ENCODE results near the gene LRRC4C.
"Not testable (repeated sequence)": the region's sequence is repeated elsewhere in the genome, so short reads cannot be mapped to it uniquely, and the experiment has no call there.

LRRC4C gene

DNA sequence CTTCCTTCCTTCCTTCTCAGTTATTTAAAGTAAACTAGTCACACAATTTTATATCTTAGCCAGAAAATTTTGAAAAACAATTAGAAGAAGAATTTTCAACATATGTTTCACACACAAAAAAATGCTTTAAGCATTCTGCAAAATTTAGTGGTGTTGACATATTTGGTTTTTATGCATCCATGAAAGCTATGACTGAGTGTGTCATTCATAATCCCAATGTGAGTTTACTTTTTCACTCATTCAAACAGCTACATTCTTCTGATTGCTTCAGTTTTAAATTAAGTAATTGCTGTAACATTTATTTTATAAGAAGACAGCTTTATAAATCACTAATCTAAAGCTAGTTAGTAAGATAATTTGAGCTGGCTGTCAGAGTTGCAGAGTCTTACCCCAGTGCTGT is 453.5 kb downstream of the LRRC4C start:
- DNase-seq, result no peak

- DNase-seq, result no peak
These were observed 455.8 kb downstream of the LRRC4C start for GRCh38 chr11:41003339-41004282.

DNA sequence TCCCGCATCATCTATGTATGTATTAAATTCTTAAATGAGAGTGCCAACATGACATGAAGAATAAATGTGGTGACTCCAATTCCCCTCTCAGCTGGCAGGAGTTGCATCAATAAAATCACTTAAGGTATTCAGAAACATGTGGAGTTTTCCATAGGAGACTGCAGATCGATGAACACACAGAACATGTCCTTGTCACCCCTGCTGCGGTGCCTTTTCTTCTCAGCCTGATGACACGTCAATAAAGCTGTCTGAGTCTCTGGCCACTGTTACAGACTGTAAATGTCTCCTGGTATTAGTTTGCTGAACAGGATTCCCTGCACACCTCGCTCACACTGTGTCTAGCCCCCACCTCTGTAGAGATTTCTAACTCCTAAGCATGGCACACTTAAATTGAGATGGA is 460.5 kb downstream of the LRRC4C start:
- no peak for DNase-seq

DNA sequence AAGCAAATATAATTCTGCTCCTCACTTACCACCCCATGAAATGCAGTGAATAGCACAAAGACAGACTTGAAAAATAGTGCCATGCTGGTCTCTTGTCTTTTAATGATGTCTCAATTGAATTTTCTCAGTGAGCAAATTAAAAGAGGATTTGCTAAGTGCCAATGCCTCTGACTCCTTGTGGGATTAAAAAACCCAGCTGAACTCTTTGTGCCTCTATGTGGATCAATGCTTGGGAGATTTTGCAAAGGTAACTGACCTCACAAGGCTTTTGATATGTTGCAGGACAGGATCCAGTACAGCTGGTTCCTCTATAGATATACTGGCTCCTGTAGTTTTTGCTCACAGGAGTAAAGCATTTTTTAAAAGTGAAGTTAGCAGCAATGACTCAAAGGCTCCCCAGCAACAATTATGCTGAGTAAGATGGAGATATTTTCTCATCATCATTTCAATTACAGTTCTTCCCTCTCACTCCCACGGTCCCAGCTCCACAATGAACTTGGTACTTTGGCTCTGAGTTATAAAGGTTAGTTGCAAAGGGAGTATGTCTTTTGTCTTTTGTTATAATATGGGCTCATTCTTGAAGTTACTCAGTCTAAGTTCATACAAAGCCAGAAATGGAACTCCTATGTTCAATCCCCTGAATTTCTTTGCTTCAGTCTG is 471.5 kb downstream of the LRRC4C start:
- no peak for DNase-seq

- no peak for DNase-seq
These were observed 473.1 kb downstream of the LRRC4C start for GRCh38 chr11:40986320-40986719.

DNA sequence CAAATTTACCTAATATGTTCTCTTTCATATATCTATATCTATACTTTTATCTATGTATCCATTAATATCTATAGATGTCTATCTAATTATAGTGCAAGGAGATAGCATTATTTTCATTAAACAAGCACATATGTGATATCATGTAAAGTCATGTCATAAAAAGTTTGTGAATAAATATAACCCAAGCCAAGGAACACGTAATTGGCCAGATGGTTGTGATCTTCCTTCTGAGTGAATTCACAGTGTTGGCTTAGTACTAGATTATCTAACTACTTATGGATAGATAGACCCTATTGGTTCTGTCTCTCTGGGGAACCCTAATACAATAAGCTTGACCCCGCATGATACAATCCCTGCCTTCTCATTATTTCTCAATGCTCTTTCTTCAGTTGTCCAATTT is 484.4 kb downstream of the LRRC4C start:
- DNase-seq, result no peak

- DNase-seq, result no peak
These were observed 485.2 kb downstream of the LRRC4C start for GRCh38 chr11:40974186-40974795.

GRCh38 chr11:40958707-40959106 is 500.7 kb downstream of the LRRC4C start:
- DNase-seq, result no peak

DNA sequence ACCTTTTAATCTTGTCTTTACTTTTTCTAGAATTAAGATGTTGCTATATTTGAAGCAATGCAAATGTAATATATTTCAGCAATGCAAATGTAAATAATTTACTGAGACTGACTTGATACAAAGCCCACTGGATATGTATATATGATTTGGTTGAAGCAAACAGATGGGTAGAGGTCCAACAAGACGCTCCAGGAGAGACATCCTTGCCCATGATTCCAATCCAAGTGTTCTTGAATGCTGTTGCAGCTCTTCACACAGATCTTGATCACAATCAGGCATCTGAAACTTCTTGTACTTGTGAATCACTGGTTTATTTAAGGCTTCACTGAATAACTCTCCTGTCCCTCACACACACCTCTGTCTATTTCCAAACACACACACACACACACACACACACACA is 507.0 kb downstream of the LRRC4C start:
- DNase-seq, result no peak

GRCh38 chr11:40938002-40938401 is 521.5 kb downstream of the LRRC4C start:
- DNase-seq, result no peak

DNA sequence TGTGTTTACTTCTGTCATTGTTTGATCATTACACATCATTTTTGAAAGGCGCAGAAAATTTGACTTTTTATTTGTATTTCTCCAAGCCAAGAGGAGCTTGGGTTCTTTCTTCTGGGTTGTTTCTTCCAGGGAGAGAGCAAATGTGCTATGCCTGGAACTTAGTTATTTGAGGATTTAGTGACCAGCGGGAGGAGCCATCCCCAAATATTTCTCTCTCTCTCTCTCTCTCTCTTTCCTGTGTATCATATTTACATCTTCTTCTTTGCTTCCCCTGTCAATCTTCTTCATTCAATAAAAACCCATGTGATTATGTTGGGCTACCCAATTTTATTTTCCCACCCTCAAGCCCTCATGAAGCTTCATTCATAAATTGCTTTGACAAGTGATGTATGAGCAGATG is 534.5 kb downstream of the LRRC4C start:
- DNase-seq, result no peak

GRCh38 chr11:40921246-40921645 is 538.2 kb downstream of the LRRC4C start:
- no peak for DNase-seq

- DNase-seq, result not testable (repeated sequence)
These were observed 548.7 kb downstream of the LRRC4C start for GRCh38 chr11:40910774-40911173.

- no peak for DNase-seq
These were observed 565.0 kb downstream of the LRRC4C start for GRCh38 chr11:40894501-40894900.

GRCh38 chr11:40885250-40885954 is 574.0 kb downstream of the LRRC4C start:
- no peak for DNase-seq

GRCh38 chr11:40882301-40882700 is 577.2 kb downstream of the LRRC4C start:
- DNase-seq, result no peak

- no peak for DNase-seq
These were observed 579.5 kb downstream of the LRRC4C start for GRCh38 chr11:40879911-40880310.

GRCh38 chr11:40877981-40878380 is 581.5 kb downstream of the LRRC4C start:
- no peak for DNase-seq

- DNase-seq, result no peak
These were observed 582.2 kb downstream of the LRRC4C start for GRCh38 chr11:40877256-40877655.

DNA sequence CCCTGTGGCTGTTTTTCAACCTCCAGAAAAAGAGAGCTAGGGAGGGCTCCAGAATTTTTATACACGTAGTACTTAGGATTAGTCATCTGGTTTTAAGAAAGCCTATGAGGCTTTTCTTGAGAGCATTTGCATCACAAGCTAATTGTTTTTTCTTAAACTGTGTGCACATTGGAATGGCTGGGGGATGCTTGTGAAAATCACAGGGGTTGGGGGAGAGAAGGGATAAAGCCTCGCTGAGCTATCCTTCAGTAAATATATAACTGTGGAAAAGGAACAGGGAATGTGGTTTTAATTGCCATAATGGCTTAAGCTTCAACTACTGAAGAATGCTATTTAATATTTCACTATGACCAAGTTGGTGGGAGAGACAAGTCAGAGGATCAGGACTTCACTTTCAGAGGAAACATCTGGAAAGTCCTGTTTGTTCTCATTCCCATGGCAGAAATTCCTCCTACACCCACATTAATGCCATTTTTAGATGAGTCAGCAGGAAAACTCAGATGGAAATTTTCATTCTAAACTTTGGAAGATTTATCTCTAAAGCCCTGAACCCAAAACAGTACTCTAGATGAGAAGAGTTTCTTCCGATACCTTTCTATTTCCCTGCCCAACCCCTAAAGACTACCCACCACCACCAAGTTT is 591.3 kb downstream of the LRRC4C start:
- no peak for DNase-seq

GRCh38 chr11:40857754-40858153 is 601.7 kb downstream of the LRRC4C start:
- DNase-seq, result not testable (repeated sequence)

GRCh38 chr11:40842750-40843339 is 616.6 kb downstream of the LRRC4C start:
- no peak for DNase-seq
